ENCODE measurements around the gene METTL5. TPM values are rescaled to one million over a fixed set of nuclear protein-coding genes. Genes with fewer than 3 reads are reported as not detected.

The METTL5 gene
- total RNA-seq, 1 experiment from 2014 or later, result 63.1 TPM

DNA sequence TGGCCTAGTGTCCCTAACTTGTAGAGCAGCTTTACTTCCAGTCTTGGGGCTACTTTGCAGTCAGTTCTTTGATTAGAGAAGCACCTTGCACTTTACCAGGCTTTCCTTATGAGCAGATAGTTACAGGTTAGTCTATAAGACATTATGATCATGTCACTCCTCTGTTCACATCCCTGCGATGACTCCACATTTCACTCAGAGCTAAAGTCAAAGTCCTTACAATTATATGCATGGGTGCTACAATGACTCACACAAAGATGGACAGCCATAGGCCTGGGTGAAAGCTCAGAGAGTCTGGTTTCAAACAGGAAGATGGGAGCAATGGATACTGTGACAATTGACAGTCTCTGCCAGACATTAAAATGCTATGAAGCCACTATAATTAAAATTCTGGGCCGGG, 53.1 kb downstream of the METTL5 start:
- no peak for DNase-seq
- CTCF ChIA-PET, result no interaction called here
- TF ChIP-seq, protein P1, sequence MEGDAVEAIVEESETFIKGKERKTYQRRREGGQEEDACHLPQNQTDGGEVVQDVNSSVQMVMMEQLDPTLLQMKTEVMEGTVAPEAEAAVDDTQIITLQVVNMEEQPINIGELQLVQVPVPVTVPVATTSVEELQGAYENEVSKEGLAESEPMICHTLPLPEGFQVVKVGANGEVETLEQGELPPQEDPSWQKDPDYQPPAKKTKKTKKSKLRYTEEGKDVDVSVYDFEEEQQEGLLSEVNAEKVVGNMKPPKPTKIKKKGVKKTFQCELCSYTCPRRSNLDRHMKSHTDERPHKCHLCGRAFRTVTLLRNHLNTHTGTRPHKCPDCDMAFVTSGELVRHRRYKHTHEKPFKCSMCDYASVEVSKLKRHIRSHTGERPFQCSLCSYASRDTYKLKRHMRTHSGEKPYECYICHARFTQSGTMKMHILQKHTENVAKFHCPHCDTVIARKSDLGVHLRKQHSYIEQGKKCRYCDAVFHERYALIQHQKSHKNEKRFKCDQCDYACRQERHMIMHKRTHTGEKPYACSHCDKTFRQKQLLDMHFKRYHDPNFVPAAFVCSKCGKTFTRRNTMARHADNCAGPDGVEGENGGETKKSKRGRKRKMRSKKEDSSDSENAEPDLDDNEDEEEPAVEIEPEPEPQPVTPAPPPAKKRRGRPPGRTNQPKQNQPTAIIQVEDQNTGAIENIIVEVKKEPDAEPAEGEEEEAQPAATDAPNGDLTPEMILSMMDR (IDR thresholded peaks at IDR 0.05; ENCODE audit: unreplicated experiment), result no peak
- Mint-ChIP-seq H3K36me3 (ENCODE audit: insufficient read depth, unreplicated experiment) (no peaks in the 10 kb centered on the region), H3K4me1 (ENCODE audit: low read depth, unreplicated experiment) (peaks cover 10% of the 10 kb centered on the region), H3K27me3 (ENCODE audit: unreplicated experiment) (no peaks in the 10 kb centered on the region), H3K9me3 (ENCODE audit: low read depth, unreplicated experiment) (no peaks in the 10 kb centered on the region), H3K27ac (ENCODE audit: unreplicated experiment) (no peak overlapping the region), H3K4me3 (ENCODE audit: low read depth, unreplicated experiment) (no peak overlapping the region)
- BruUV-seq (replicated peaks), result no TSS peak
- intact Hi-C loops (cut with micrococcal nuclease; ENCODE audit: unreplicated experiment), result no loop called here

DNA sequence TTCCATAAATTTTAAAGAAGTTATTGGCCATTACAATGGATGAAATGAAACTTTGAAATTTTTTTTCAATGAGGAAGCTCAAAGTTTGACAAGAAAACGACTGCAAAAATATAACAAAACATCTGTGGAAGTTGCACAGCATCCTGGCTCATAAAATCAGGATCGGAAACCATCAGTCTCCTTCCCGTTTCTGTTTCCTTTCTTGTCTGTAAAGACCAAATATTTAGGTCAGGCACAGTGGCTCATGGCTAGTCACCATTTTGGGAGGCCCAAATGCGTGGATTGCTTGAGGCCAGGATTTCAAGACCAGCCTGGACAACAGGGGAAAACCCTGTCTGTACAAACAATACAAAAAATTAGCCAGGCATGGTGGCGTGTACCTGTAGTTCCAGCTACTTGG, 53.7 kb downstream of the METTL5 start:
- CTCF ChIA-PET, result interaction anchor here (0.7 kb wide), 1 partner anchor 17 kb away, joined by 4 read pairs; no protein-coding TSS in a partner anchor
- peaks cover 14% of the 10 kb centered on the region for H3K4me1 Mint-ChIP-seq (ENCODE audit: low read depth, unreplicated experiment)
- H3K27me3 Mint-ChIP-seq (ENCODE audit: unreplicated experiment), result no peaks in the 10 kb centered on the region
- BruUV-seq (replicated peaks), result no TSS peak
- DNase-seq, result no peak
- no peaks in the 10 kb centered on the region for H3K9me3 Mint-ChIP-seq (ENCODE audit: low read depth, unreplicated experiment)
- TF ChIP-seq, protein P1 (IDR thresholded peaks at IDR 0.05; ENCODE audit: unreplicated experiment), result no peak
- intact Hi-C loops (cut with micrococcal nuclease; ENCODE audit: unreplicated experiment), result no loop called here
- no peak overlapping the region for H3K27ac Mint-ChIP-seq (ENCODE audit: unreplicated experiment)
- no peaks in the 10 kb centered on the region for H3K36me3 Mint-ChIP-seq (ENCODE audit: insufficient read depth, unreplicated experiment)
- no peak overlapping the region for H3K4me3 Mint-ChIP-seq (ENCODE audit: low read depth, unreplicated experiment)

DNA sequence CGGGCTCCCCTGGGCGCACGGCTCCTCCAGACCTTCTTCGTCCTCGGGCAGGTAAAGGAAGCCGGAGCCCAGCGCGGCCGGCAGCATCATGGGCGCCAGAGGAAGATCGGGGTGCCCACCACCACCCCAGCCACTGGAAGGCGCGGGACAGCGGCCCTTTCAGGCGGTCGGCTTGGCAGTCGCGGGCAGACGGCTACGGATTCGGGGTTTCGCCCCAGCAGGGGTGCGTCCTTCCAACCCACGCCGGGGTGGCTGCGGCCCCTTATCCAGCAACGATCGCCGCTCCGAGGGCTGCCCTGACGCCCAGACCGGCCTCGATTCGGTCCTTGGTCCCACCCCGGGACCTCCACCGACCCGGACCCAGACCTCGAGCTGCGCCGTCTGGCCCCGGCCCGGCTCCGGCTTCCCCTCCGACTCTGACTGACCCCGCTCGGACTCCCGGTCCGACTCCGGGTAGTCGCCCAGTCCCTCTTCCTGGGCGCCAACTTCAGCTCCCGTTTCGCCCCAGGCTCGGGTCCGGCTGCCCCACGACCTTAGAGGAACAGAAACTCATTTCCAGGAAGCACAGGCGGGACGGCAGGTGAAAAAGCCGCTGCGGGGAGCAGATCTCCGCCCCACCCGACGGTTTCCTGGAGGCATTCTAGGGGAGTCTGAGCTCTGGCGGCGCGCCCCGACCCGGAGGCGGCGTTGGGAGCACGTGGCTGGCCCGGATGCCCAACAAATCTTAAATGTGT, 56.3 kb downstream of the METTL5 start:
- Mint-ChIP-seq H3K9me3 (ENCODE audit: low read depth, unreplicated experiment) (no peaks in the 10 kb centered on the region), H3K36me3 (ENCODE audit: insufficient read depth, unreplicated experiment) (no peaks in the 10 kb centered on the region), H3K4me3 (ENCODE audit: low read depth, unreplicated experiment) (no peak overlapping the region), H3K4me1 (ENCODE audit: low read depth, unreplicated experiment) (peaks cover 14% of the 10 kb centered on the region), H3K27ac (ENCODE audit: unreplicated experiment) (no peak overlapping the region), H3K27me3 (ENCODE audit: unreplicated experiment) (no peaks in the 10 kb centered on the region)
- no peak for DNase-seq
- BruUV-seq (replicated peaks), result no TSS peak
- CTCF ChIA-PET, result no interaction called here
- intact Hi-C loops (cut with micrococcal nuclease; ENCODE audit: unreplicated experiment), result no loop called here
- TF ChIP-seq, protein P1 (IDR thresholded peaks at IDR 0.05; ENCODE audit: unreplicated experiment), result no peak

DNA sequence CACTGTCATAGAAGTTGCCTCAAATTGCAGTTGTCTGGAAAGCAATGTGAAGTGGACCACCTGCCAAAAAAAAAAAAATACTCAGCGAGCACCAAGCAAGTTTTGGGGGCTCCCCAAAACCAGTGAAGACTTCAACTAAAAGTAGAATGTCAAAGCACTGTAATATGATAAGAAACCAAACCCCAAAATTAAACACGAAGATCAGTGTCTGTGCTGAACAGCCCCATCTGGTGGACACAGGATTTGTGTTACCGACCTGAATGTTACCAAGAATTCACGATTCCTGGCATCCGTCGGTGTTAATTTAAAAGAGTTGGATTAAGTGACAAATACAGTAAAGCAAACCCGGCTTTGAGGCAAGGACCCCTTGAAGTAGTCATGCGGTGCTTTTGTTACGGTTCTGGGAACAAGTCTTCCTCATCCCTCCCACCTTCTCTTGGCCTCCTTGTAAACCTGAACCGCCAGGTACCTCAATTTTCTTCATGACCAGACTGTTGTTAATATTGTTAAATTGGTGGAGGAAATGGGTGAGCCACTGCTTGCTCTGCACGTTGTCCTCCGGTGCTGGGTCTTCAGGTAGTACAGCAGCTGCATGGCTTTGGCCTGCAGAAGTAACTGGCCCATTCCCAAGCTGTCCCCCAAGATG, 57.3 kb downstream of the METTL5 start:
- Mint-ChIP-seq H3K4me1 (ENCODE audit: low read depth, unreplicated experiment) (peaks cover 25% of the 10 kb centered on the region), H3K4me3 (ENCODE audit: low read depth, unreplicated experiment) (peak overlapping the region; percentile 3), H3K36me3 (ENCODE audit: insufficient read depth, unreplicated experiment) (no peaks in the 10 kb centered on the region), H3K27me3 (ENCODE audit: unreplicated experiment) (no peaks in the 10 kb centered on the region), H3K9me3 (ENCODE audit: low read depth, unreplicated experiment) (no peaks in the 10 kb centered on the region), H3K27ac (ENCODE audit: unreplicated experiment) (no peak overlapping the region)
- CTCF ChIA-PET, result interaction anchor here (0.6 kb wide), 1 partner anchor 659 kb away, joined by 4 read pairs; no protein-coding TSS in a partner anchor
- TF ChIP-seq, protein P1 (IDR thresholded peaks at IDR 0.05; ENCODE audit: unreplicated experiment), result peak; percentile 57
- DNase-seq, result peak; percentile 67
- intact Hi-C loops (cut with micrococcal nuclease; ENCODE audit: unreplicated experiment), result no loop called here
- no TSS peak for BruUV-seq (replicated peaks)
